ENCODE results near the gene MPZL1. TPM values are rescaled to one million over a fixed set of nuclear protein-coding genes. Genes with fewer than 3 reads are reported as not detected.

MPZL1 gene
- polyA plus RNA-seq, 3 donors from 2014 or later: 6.8 to 14.3 (median 12.1) TPM

- Mint-ChIP-seq H3K4me1 (peaks cover 22 to 30% of the 10 kb centered on the region in 2 donors), H3K4me3 (no peak overlapping the region)
Measured at GRCh38 chr1:167683641-167684502, 37.9 kb upstream of the MPZL1 start.

GRCh38 chr1:167685844-167686243 lies 35.9 kb upstream of the MPZL1 start:
- peaks cover 0 to 2% (median 0%) of the 10 kb centered on the region in 3 donors for H3K27me3 Mint-ChIP-seq (ENCODE audit: low read depth in 3 of 3)
- peaks cover 22 to 30% of the 10 kb centered on the region in 2 donors for H3K4me1 Mint-ChIP-seq
- no peak for DNase-seq
- H3K9me3 Mint-ChIP-seq: no peaks in the 10 kb centered on the region
- peaks cover 0 to 41% (median 24%) of the 10 kb centered on the region in 3 donors for H3K36me3 Mint-ChIP-seq
- no peak overlapping the region for H3K4me3 Mint-ChIP-seq
- peak overlapping the region in 5 of 6 donors; percentile 44 to 87 (median 78) for H3K27ac Mint-ChIP-seq

More at GRCh38 chr1:167683641-167684502, 37.9 kb upstream of the MPZL1 start:
- Mint-ChIP-seq H3K27me3 (ENCODE audit: low read depth in 3 of 3) (peaks cover 0 to 2% (median 0%) of the 10 kb centered on the region in 3 donors), H3K9me3 (no peaks in the 10 kb centered on the region), H3K27ac (peak overlapping the region; percentile 53 to 75 (median 64)), H3K36me3 (peaks cover 0 to 29% (median 16%) of the 10 kb centered on the region in 3 donors)
- DNase-seq: no peak

- Mint-ChIP-seq H3K4me1 (peaks cover 24 to 30% of the 10 kb centered on the region in 2 donors), H3K4me3 (no peak overlapping the region), H3K9me3 (no peaks in the 10 kb centered on the region), H3K27ac (peak overlapping the region; percentile 19 to 81 (median 56)), H3K27me3 (ENCODE audit: low read depth in 3 of 3) (peaks cover 0 to 2% (median 0%) of the 10 kb centered on the region in 3 donors), H3K36me3 (peaks cover 0 to 50% (median 33%) of the 10 kb centered on the region in 3 donors)
- DNase-seq: peak; percentile 67 to 74 (median 69)
Measured at GRCh38 chr1:167687919-167688519, 33.8 kb upstream of the MPZL1 start.

GRCh38 chr1:167689567-167689920 lies 32.2 kb upstream of the MPZL1 start:
- no peaks in the 10 kb centered on the region for H3K9me3 Mint-ChIP-seq

GRCh38 chr1:167690053-167690452 lies 31.7 kb upstream of the MPZL1 start:
- H3K27ac Mint-ChIP-seq: peak overlapping the region in 2 of 6 donors; percentile 14 to 49
- no peak overlapping the region for H3K4me3 Mint-ChIP-seq
- peaks cover 17 to 33% of the 10 kb centered on the region in 2 donors for H3K4me1 Mint-ChIP-seq
- peaks cover 0 to 4% (median 0%) of the 10 kb centered on the region in 3 donors for H3K27me3 Mint-ChIP-seq (ENCODE audit: low read depth in 3 of 3)
- no peaks in the 10 kb centered on the region for H3K9me3 Mint-ChIP-seq
- DNase-seq: no peak
- H3K36me3 Mint-ChIP-seq: peaks cover 8 to 60% (median 44%) of the 10 kb centered on the region in 3 donors

More at GRCh38 chr1:167689567-167689920, 32.2 kb upstream of the MPZL1 start:
- peak overlapping the region in 3 of 6 donors; percentile 14 to 49 (median 15) for H3K27ac Mint-ChIP-seq
- H3K36me3 Mint-ChIP-seq: peaks cover 4 to 59% (median 41%) of the 10 kb centered on the region in 3 donors
- H3K4me3 Mint-ChIP-seq: no peak overlapping the region
- DNase-seq: no peak
- H3K4me1 Mint-ChIP-seq: peaks cover 17 to 30% of the 10 kb centered on the region in 2 donors
- peaks cover 0 to 2% (median 0%) of the 10 kb centered on the region in 3 donors for H3K27me3 Mint-ChIP-seq (ENCODE audit: low read depth in 3 of 3)

GRCh38 chr1:167693425-167694045 lies 28.2 kb upstream of the MPZL1 start:
- Mint-ChIP-seq H3K4me1 (peaks cover 5 to 11% of the 10 kb centered on the region in 2 donors), H3K27ac (peak overlapping the region in 4 of 6 donors; percentile 53 to 78 (median 70)), H3K36me3 (peaks cover 15 to 66% (median 53%) of the 10 kb centered on the region in 3 donors), H3K4me3 (no peak overlapping the region), H3K9me3 (no peaks in the 10 kb centered on the region), H3K27me3 (ENCODE audit: low read depth in 3 of 3) (peaks cover 0 to 2% (median 0%) of the 10 kb centered on the region in 3 donors)
- DNase-seq: no peak

- DNase-seq: no peak
- H3K27ac Mint-ChIP-seq: peak overlapping the region in 4 of 6 donors; percentile 20 to 78 (median 54)
- no peak overlapping the region for H3K4me3 Mint-ChIP-seq
- no peaks in the 10 kb centered on the region for H3K9me3 Mint-ChIP-seq
- H3K36me3 Mint-ChIP-seq: peaks cover 24 to 68% (median 55%) of the 10 kb centered on the region in 3 donors
- H3K4me1 Mint-ChIP-seq: peaks cover 6 to 20% of the 10 kb centered on the region in 2 donors
- H3K27me3 Mint-ChIP-seq (ENCODE audit: low read depth in 3 of 3): peaks cover 0 to 2% (median 2%) of the 10 kb centered on the region in 3 donors
Measured at GRCh38 chr1:167694691-167695090, 27.1 kb upstream of the MPZL1 start.

- no peaks in the 10 kb centered on the region for H3K9me3 Mint-ChIP-seq
- peaks cover 29 to 69% (median 55%) of the 10 kb centered on the region in 3 donors for H3K36me3 Mint-ChIP-seq
- peaks cover 9 to 24% of the 10 kb centered on the region in 2 donors for H3K4me1 Mint-ChIP-seq
- peak overlapping the region in 4 of 6 donors; percentile 20 to 78 (median 54) for H3K27ac Mint-ChIP-seq
- no peak overlapping the region for H3K4me3 Mint-ChIP-seq
- DNase-seq: no peak
- peaks cover 0 to 2% (median 2%) of the 10 kb centered on the region in 3 donors for H3K27me3 Mint-ChIP-seq (ENCODE audit: low read depth in 3 of 3)
Measured at GRCh38 chr1:167695147-167695546, 26.6 kb upstream of the MPZL1 start.

GRCh38 chr1:167695756-167696561 lies 25.8 kb upstream of the MPZL1 start:
- H3K27ac Mint-ChIP-seq: peak overlapping the region in 4 of 6 donors; percentile 35 to 49 (median 40)
- peaks cover 0 to 2% (median 2%) of the 10 kb centered on the region in 3 donors for H3K27me3 Mint-ChIP-seq (ENCODE audit: low read depth in 3 of 3)
- no peak overlapping the region for H3K4me3 Mint-ChIP-seq
- no peak for DNase-seq
- H3K9me3 Mint-ChIP-seq: no peaks in the 10 kb centered on the region
- peaks cover 9 to 24% of the 10 kb centered on the region in 2 donors for H3K4me1 Mint-ChIP-seq
- peaks cover 29 to 66% (median 54%) of the 10 kb centered on the region in 3 donors for H3K36me3 Mint-ChIP-seq

GRCh38 chr1:167697667-167698141 lies 24.1 kb upstream of the MPZL1 start:
- Mint-ChIP-seq H3K27ac (peak overlapping the region in 3 of 6 donors; percentile 56 to 68 (median 64)), H3K4me3 (no peak overlapping the region), H3K4me1 (peaks cover 8 to 25% of the 10 kb centered on the region in 2 donors), H3K9me3 (no peaks in the 10 kb centered on the region), H3K27me3 (ENCODE audit: low read depth in 3 of 3) (peaks cover 0 to 5% (median 2%) of the 10 kb centered on the region in 3 donors), H3K36me3 (peaks cover 30 to 66% (median 47%) of the 10 kb centered on the region in 3 donors)
- no peak for DNase-seq

- peaks cover 32 to 69% (median 51%) of the 10 kb centered on the region in 3 donors for H3K36me3 Mint-ChIP-seq
- H3K4me1 Mint-ChIP-seq: peaks cover 9 to 31% of the 10 kb centered on the region in 2 donors
- H3K9me3 Mint-ChIP-seq: no peaks in the 10 kb centered on the region
- H3K27me3 Mint-ChIP-seq (ENCODE audit: low read depth in 3 of 3): peaks cover under 1 to 7% (median 2%) of the 10 kb centered on the region in 3 donors
- DNase-seq: no peak
- H3K27ac Mint-ChIP-seq: peak overlapping the region in 4 of 6 donors; percentile 6 to 64 (median 60)
- H3K4me3 Mint-ChIP-seq: no peak overlapping the region
Measured at GRCh38 chr1:167698313-167698712, 23.5 kb upstream of the MPZL1 start.

GRCh38 chr1:167701510-167701909 lies 20.3 kb upstream of the MPZL1 start:
- no peak overlapping the region for H3K4me3 Mint-ChIP-seq
- H3K27ac Mint-ChIP-seq: peak overlapping the region in 3 of 6 donors; percentile 12 to 58 (median 25)
- peaks cover 2 to 5% (median 2%) of the 10 kb centered on the region in 3 donors for H3K27me3 Mint-ChIP-seq (ENCODE audit: low read depth in 3 of 3)
- no peak for DNase-seq
- H3K9me3 Mint-ChIP-seq: no peaks in the 10 kb centered on the region
- peaks cover 37 to 69% (median 48%) of the 10 kb centered on the region in 3 donors for H3K36me3 Mint-ChIP-seq
- peaks cover 11 to 26% of the 10 kb centered on the region in 2 donors for H3K4me1 Mint-ChIP-seq

All from immature natural killer cell (primary cell).